WTC11 (cell line): ENCODE measurements around the gene TFAP2D. TPM values are rescaled to one million over a fixed set of nuclear protein-coding genes. Genes with fewer than 3 reads are reported as not detected.

ENCODE experiments used
- ATAC-seq: fragments of 200-7000 bp; cut with Tn5 transposase; 2 replicates; pipeline ENCODE4 v1.10.0; 2021; ENCODE audit warnings: mild to moderate bottlenecking, moderate library complexity
- CTCF ChIA-PET: fragments of 300-600 bp; sonication (Branson Sonifier 250); formaldehyde crosslinking; loops from one replicate; lab custom pipeline; 2021; ENCODE audit warnings: antibody characterized with exemption; lab: Charles Lee
- POLR2A ChIA-PET: fragments of 350-600 bp; sonication (Branson Sonifier 250); formaldehyde crosslinking; loops from one replicate; lab custom pipeline; 2021; ENCODE audit warnings: antibody characterized with exemption; lab: Charles Lee
- DNase-seq: peaks from one replicate; pipeline ENCODE4 v3.0.0; 2021; ENCODE audit warnings: low spot score
- H3K27ac Mint-ChIP-seq: 2 replicates; pipeline ENCODE4 v1.8.0; 2021; ENCODE audit warnings: mixed read lengths
- H3K27me3 Mint-ChIP-seq: 2 replicates; pipeline ENCODE4 v1.8.0; 2021; ENCODE audit warnings: low read depth, mild to moderate bottlenecking, moderate library complexity, mixed read lengths
- H3K36me3 Mint-ChIP-seq: 2 replicates; pipeline ENCODE4 v1.8.0; 2021; ENCODE audit warnings: mixed read lengths
- H3K4me1 Mint-ChIP-seq: 2 replicates; pipeline ENCODE4 v1.8.0; 2022; ENCODE audit warnings: mixed read lengths
- H3K4me3 Mint-ChIP-seq: 2 replicates; pipeline ENCODE4 v1.8.0; 2021; ENCODE audit warnings: mild to moderate bottlenecking, moderate library complexity, mixed read lengths
- H3K9me3 Mint-ChIP-seq: 2 replicates; pipeline ENCODE4 v1.8.0; 2021; ENCODE audit warnings: mixed read lengths
- AR ChIP-seq: fragments of 250-450 bp; sonication (Bioruptor Pico); IDR thresholded peaks from 2 replicates; pipeline ENCODE4 v1.9.0; 2021; ENCODE audit warnings: mild to moderate bottlenecking
- ARID4B ChIP-seq: sonication (generic); formaldehyde crosslinking; IDR thresholded peaks from 2 replicates; pipeline ENCODE4 v1.8.0; 2023; ENCODE audit warnings: missing genetic modification reagents, mild to moderate bottlenecking, borderline replicate concordance
- ATF2 ChIP-seq: sonication (generic); formaldehyde crosslinking; IDR thresholded peaks from 2 replicates; pipeline ENCODE4 v1.8.1; 2022; ENCODE audit warnings: low read depth, missing genetic modification reagents, borderline replicate concordance
- ETV6 ChIP-seq: sonication (generic); formaldehyde crosslinking; IDR thresholded peaks from 2 replicates; pipeline ENCODE4 v1.8.1; 2022; ENCODE audit warnings: mild to moderate bottlenecking, missing genetic modification reagents
- IRF2 ChIP-seq: sonication (generic); formaldehyde crosslinking; IDR thresholded peaks from 2 replicates; pipeline ENCODE4 v1.8.0; 2022; ENCODE audit warnings: low read depth, missing genetic modification reagents, borderline replicate concordance
- NFATC4 ChIP-seq: fragments of 250-450 bp; sonication (Bioruptor Pico); IDR thresholded peaks from 2 replicates; pipeline ENCODE4 v1.9.0; 2021; ENCODE audit warnings: mild to moderate bottlenecking
- PRDM15 ChIP-seq: sonication (generic); formaldehyde crosslinking; IDR thresholded peaks from 2 replicates; pipeline ENCODE4 v1.8.0; 2022; ENCODE audit warnings: missing genetic modification reagents
- PRRX2 ChIP-seq: fragments of 250-450 bp; sonication (Bioruptor Pico); IDR thresholded peaks from 2 replicates; pipeline ENCODE4 v1.8.0; 2021; ENCODE audit warnings: mild to moderate bottlenecking
- RELA ChIP-seq: sonication (generic); formaldehyde crosslinking; IDR thresholded peaks from 2 replicates; pipeline ENCODE4 v1.8.1; 2022; ENCODE audit warnings: missing genetic modification reagents, mild to moderate bottlenecking, borderline replicate concordance
- SMAD3 ChIP-seq: sonication (generic); formaldehyde crosslinking; IDR thresholded peaks from 2 replicates; pipeline ENCODE4 v1.8.0; 2022; ENCODE audit warnings: missing genetic modification reagents, mild to moderate bottlenecking, borderline replicate concordance
- SMAD4 ChIP-seq: sonication (generic); formaldehyde crosslinking; IDR thresholded peaks from 2 replicates; pipeline ENCODE4 v1.8.0; 2022; ENCODE audit warnings: mild to moderate bottlenecking, missing genetic modification reagents
- TCF7 ChIP-seq: sonication (generic); formaldehyde crosslinking; IDR thresholded peaks from 2 replicates; pipeline ENCODE4 v1.8.0; 2022; ENCODE audit warnings: mild to moderate bottlenecking, low read depth, missing genetic modification reagents, moderate library complexity
- ZBTB43 ChIP-seq: sonication (generic); formaldehyde crosslinking; IDR thresholded peaks from 2 replicates; pipeline ENCODE4 v1.8.1; 2023; ENCODE audit warnings: mild to moderate bottlenecking, missing genetic modification reagents
- ZMAT4 ChIP-seq: fragments of 250-450 bp; sonication (Bioruptor Pico); IDR thresholded peaks from 2 replicates; pipeline ENCODE4 v1.9.0; 2021; ENCODE audit warnings: mild to moderate bottlenecking
- ZNF121 ChIP-seq: sonication (generic); formaldehyde crosslinking; IDR thresholded peaks from 2 replicates; pipeline ENCODE4 v1.8.0; 2023; ENCODE audit warnings: missing genetic modification reagents
- ZNF317 ChIP-seq: sonication (generic); formaldehyde crosslinking; IDR thresholded peaks from 2 replicates; pipeline ENCODE4 v1.8.1; 2023; ENCODE audit warnings: low read depth, mild to moderate bottlenecking, moderate library complexity, missing genetic modification reagents, borderline replicate concordance
- ZNF396 ChIP-seq: fragments of 250-450 bp; sonication (Bioruptor Pico); IDR thresholded peaks from 2 replicates; pipeline ENCODE4 v1.8.0; 2021; ENCODE audit warnings: mild to moderate bottlenecking, moderate library complexity, borderline replicate concordance
- ZNF416 ChIP-seq: fragments of 250-450 bp; sonication (Bioruptor Pico); IDR thresholded peaks from 2 replicates; pipeline ENCODE4 v1.9.0; 2021; ENCODE audit warnings: mild to moderate bottlenecking, inconsistent platforms
- total RNA-seq: library from RNA; stranded (reverse); gene quantifications from 3 replicates; pipeline ENCODE4 v1.2.3, GENCODE V29; 2021

TFAP2D gene
- total RNA-seq, 1 experiment from 2014 or later, result not detected

- TF ChIP-seq ARID4B, result no peak
- TF ChIP-seq ZNF317 (CRISPR knock-in tag), result no peak
- TF ChIP-seq ZNF121 (CRISPR knock-in tag), result no peak
Observed at GRCh38 chr6:50709366-50709734, 4.0 kb upstream of the TFAP2D start (continued).

- H3K27me3 Mint-ChIP-seq, result peaks cover 100% of the 10 kb centered on the region
- ATAC-seq (no peak), DNase-seq (no peak)
- H3K27ac Mint-ChIP-seq, result no peak overlapping the region
- H3K4me1 Mint-ChIP-seq, result peaks cover 64% of the 10 kb centered on the region
- no peaks in the 10 kb centered on the region for H3K9me3 Mint-ChIP-seq
- no peak overlapping the region for H3K4me3 Mint-ChIP-seq
- CTCF ChIA-PET, result no interaction called here
- POLR2A ChIA-PET, result no interaction called here
- H3K36me3 Mint-ChIP-seq, result no peaks in the 10 kb centered on the region
- TF ChIP-seq NFATC4 (CRISPR knock-in tag) (no peak), SMAD4 (CRISPR knock-in tag) (no peak), TCF7 (CRISPR knock-in tag) (no peak), AR (CRISPR knock-in tag) (no peak), IRF2 (CRISPR knock-in tag) (no peak), RELA (no peak), ZMAT4 (CRISPR knock-in tag) (no peak), PRDM15 (CRISPR knock-in tag) (no peak), ETV6 (CRISPR knock-in tag) (no peak), SMAD3 (no peak), PRRX2 (CRISPR knock-in tag) (no peak), ATF2 (CRISPR knock-in tag) (no peak), ARID4B (no peak), ZBTB43 (CRISPR knock-in tag) (no peak), ZNF416 (no peak), ZNF396 (CRISPR knock-in tag) (no peak)
Observed at GRCh38 chr6:50711686-50712085, 1.6 kb upstream of the TFAP2D start.
